Nephron (organoid): ENCODE measurements around the gene HLA-DMB.

Experiments used
- H3K27ac Mint-ChIP-seq, 3 experiments: 2 replicates each; pipeline ENCODE4 v1.8.0; 2020; ENCODE audit warnings: mixed read lengths in 3 of 3, mild to moderate bottlenecking in 2 of 3, moderate library complexity in 1 of 3
- H3K27me3 Mint-ChIP-seq: 2 replicates; pipeline ENCODE4 v1.8.0; 2021; ENCODE audit warnings: low read depth, mild to moderate bottlenecking, moderate library complexity, mixed read lengths
- H3K36me3 Mint-ChIP-seq: 2 replicates; pipeline ENCODE4 v1.8.0; 2020; ENCODE audit warnings: low read depth, mixed read lengths
- H3K4me1 Mint-ChIP-seq: 2 replicates; pipeline ENCODE4 v1.8.0; 2020; ENCODE audit warnings: mixed read lengths
- H3K4me3 Mint-ChIP-seq, 3 experiments: 2 replicates each; pipeline ENCODE4 v1.8.0; 2020; ENCODE audit warnings: mild to moderate bottlenecking in 3 of 3, mixed read lengths in 3 of 3, moderate library complexity in 2 of 3
- H3K9me3 Mint-ChIP-seq: 2 replicates; pipeline ENCODE4 v1.8.0; 2020; ENCODE audit warnings: mixed read lengths
- TF ChIP-seq, protein P1 (sequence below), 3 experiments: fragments of 200-600 bp; sonication (generic); IDR thresholded peaks; one replicate each; pipeline ENCODE4 v1.5.0; 2021; ENCODE audit warnings: antibody characterized with exemption in 3 of 3; ENCODE audit not compliant: unreplicated experiment in 3 of 3

The HLA-DMB gene

GRCh38 chr6:32887616-32888015 is 53.2 kb downstream of the HLA-DMB start:
- no peak overlapping the region for H3K27ac Mint-ChIP-seq
- no peaks in the 10 kb centered on the region for H3K9me3 Mint-ChIP-seq
- H3K27me3 Mint-ChIP-seq: peaks cover 7% of the 10 kb centered on the region
- TF ChIP-seq, protein P1, sequence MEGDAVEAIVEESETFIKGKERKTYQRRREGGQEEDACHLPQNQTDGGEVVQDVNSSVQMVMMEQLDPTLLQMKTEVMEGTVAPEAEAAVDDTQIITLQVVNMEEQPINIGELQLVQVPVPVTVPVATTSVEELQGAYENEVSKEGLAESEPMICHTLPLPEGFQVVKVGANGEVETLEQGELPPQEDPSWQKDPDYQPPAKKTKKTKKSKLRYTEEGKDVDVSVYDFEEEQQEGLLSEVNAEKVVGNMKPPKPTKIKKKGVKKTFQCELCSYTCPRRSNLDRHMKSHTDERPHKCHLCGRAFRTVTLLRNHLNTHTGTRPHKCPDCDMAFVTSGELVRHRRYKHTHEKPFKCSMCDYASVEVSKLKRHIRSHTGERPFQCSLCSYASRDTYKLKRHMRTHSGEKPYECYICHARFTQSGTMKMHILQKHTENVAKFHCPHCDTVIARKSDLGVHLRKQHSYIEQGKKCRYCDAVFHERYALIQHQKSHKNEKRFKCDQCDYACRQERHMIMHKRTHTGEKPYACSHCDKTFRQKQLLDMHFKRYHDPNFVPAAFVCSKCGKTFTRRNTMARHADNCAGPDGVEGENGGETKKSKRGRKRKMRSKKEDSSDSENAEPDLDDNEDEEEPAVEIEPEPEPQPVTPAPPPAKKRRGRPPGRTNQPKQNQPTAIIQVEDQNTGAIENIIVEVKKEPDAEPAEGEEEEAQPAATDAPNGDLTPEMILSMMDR (IDR thresholded peaks at IDR 0.05; ENCODE audit: unreplicated experiment in 3 of 3): no peak
- H3K4me1 Mint-ChIP-seq: peaks cover 21% of the 10 kb centered on the region
- no peaks in the 10 kb centered on the region for H3K36me3 Mint-ChIP-seq
- H3K4me3 Mint-ChIP-seq: no peak overlapping the region

DNA sequence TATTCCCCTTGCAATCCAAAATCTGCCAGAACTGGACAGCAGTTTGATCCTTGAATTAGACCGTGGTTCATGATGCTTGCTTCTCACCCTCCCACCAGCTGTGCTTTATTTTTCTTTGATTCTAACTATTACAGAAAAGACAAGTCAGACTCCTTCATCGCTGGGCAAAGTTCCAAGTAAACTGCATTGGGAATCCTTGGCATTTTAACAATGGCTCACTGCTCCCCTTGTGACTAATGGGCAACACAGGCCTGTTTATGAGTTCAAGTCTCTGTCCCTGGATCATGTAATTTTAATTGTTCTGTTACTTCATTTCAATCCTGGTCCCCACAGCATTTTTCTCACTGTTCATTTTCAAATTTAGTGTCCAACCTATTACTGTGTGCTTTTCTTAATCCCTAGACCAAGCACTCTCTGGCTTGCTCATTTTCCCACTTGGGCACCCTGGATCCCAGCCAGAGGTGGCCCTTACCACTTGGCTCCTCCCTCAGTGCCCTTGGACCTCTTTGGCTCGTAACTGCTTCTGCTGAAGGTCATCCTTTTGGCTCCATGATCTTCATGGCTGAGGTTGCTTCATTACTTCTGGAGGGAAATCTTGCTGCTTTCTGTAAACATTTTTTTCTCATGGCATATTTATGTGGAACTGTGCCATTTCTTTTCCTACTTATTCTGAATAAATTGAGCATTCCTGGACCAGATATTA is 54.0 kb downstream of the HLA-DMB start:
- TF ChIP-seq, protein P1 (IDR thresholded peaks at IDR 0.05; ENCODE audit: unreplicated experiment in 3 of 3): no peak
- Mint-ChIP-seq H3K27me3 (peaks cover 7% of the 10 kb centered on the region), H3K9me3 (no peaks in the 10 kb centered on the region), H3K36me3 (no peaks in the 10 kb centered on the region), H3K4me1 (peaks cover 21% of the 10 kb centered on the region), H3K27ac (no peak overlapping the region), H3K4me3 (no peak overlapping the region)

DNA sequence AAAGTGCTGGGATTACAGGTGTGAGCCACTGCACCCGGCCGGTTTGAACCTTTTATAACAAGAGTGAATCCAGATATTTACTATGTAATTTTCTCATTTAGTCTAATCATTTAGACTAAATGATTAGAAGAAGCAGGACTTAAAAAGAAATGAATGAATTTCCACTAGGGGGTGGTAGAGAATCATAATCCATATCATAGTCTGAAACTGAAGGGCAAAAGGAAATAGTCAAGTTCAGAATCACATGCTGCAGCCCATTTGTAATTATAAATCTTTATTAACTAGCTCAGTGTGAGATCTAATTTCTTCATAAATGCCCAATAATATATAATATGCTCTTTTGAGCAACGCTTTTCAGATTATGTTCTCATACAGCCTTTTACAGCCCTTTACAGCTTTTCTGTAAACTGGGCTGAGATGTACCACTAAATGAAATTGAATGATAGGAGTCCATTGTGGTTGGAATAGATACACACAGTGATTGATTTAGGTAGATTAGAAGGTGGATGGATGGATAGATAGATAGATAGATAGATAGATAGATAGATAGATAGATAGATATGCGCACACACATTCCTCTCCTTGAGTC is 55.0 kb downstream of the HLA-DMB start:
- peaks cover 7% of the 10 kb centered on the region for H3K27me3 Mint-ChIP-seq
- H3K27ac Mint-ChIP-seq: no peak overlapping the region
- H3K4me1 Mint-ChIP-seq: peaks cover 21% of the 10 kb centered on the region
- TF ChIP-seq, protein P1 (IDR thresholded peaks at IDR 0.05; ENCODE audit: unreplicated experiment in 3 of 3): peak; percentile 55 to 72 (median 57)
- no peaks in the 10 kb centered on the region for H3K36me3 Mint-ChIP-seq
- no peak overlapping the region for H3K4me3 Mint-ChIP-seq
- no peaks in the 10 kb centered on the region for H3K9me3 Mint-ChIP-seq
